ENCODE results near the gene CACNG1.
"Not testable (repeated sequence)": the region's sequence is repeated elsewhere in the genome, so short reads cannot be mapped to it uniquely, and the experiment has no call there.

DNA sequence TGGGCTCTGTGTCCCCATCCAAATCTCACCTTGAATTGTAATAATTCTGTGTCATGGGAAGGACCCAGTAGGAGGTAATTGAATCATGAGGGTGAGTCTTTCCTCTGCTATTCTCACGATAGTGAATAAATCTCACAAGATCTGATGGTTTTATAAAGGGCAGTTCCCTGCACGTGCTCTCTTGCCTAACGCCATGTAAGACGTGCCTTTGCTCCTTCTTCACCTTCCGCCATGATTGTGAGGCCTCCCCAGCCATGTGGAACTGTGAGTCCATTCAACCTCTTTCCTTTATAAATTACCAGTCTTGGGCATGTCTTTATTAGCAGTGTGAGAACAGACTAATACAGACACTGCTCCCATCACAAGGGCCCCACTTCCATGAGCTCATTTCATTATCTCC, 3.2 kb upstream of the CACNG1 start:
- TF ChIP-seq, protein P1, sequence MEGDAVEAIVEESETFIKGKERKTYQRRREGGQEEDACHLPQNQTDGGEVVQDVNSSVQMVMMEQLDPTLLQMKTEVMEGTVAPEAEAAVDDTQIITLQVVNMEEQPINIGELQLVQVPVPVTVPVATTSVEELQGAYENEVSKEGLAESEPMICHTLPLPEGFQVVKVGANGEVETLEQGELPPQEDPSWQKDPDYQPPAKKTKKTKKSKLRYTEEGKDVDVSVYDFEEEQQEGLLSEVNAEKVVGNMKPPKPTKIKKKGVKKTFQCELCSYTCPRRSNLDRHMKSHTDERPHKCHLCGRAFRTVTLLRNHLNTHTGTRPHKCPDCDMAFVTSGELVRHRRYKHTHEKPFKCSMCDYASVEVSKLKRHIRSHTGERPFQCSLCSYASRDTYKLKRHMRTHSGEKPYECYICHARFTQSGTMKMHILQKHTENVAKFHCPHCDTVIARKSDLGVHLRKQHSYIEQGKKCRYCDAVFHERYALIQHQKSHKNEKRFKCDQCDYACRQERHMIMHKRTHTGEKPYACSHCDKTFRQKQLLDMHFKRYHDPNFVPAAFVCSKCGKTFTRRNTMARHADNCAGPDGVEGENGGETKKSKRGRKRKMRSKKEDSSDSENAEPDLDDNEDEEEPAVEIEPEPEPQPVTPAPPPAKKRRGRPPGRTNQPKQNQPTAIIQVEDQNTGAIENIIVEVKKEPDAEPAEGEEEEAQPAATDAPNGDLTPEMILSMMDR (conservative IDR thresholded peaks at IDR 0.05; ENCODE audit: low read length) = not testable (repeated sequence)
- not testable (repeated sequence) for TF ChIP-seq EZH2phosphoT487 (IDR thresholded peaks at IDR 0.05; ENCODE audit: borderline replicate concordance, low read depth, low read length)

All from OCI-LY7 (cell line).